NCI-H1694 treated with DMSO at 0.1 percent for 48 hours (cell line): ENCODE results near the gene CA5A.
"Not testable (repeated sequence)": the region's sequence is repeated elsewhere in the genome, so short reads cannot be mapped to it uniquely, and the experiment has no call there.

Experiments
- DNase-seq: peaks from one replicate; lab custom pipeline; 2025; lab: John Stamatoyannopoulos, UW

Gene CA5A

DNA sequence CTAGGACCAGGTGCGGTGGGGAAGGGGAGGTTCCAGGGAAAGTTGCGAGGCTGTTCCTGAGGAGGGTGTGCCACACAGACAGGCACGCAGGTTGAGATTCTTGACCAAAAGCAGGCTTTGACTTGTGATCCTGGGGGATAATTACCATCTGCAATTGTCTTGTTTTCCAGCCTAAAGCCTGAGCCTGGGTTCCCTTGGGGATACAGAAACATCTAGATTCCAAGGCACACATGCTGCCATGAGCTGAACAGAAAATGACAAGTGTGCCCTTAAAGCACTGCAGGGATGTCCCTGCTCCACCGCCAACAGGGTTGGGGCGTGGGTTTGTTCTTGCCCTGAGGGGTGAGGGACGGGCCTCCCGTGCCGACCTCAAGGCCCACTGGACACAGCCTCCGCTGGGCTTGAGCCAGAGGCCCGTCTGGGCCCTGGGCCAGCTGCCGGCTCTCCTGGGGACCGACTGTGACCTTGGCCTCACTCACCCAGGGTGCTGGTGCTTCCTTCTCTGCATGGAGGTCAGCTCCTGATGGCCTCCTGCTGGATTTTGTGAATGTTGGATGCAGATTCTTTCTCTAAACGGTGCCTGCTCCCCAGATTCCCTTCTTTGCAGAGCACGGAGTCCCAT lies 14.0 kb downstream of the CA5A start:
- DNase-seq: no peak

DNA sequence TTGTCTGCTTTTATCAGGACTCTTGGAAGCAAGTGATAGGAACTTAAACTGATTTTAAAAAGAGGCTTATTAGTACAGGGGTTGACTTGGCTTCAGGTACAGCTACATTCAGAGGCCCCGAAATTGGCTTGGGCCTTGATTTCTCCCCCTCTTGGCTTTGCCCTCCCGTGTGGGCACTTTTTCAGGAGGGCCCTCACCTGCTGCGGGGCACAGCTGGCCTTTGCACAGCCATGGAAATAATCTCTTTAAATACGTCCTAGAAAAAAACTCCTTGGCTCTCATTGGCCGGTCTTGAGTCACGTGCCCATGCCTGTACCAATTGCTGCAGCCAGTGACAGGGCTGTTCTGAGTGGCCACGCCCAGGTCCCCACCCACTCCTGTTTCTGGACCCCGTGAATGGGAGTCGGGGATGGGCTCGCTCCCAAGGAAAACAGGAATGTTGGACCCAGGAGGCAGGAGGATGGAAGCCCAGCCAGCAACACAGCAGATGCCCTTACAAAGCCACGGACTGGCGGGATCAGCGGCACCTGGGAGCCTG lies 15.0 kb downstream of the CA5A start:
- DNase-seq: no peak

DNA sequence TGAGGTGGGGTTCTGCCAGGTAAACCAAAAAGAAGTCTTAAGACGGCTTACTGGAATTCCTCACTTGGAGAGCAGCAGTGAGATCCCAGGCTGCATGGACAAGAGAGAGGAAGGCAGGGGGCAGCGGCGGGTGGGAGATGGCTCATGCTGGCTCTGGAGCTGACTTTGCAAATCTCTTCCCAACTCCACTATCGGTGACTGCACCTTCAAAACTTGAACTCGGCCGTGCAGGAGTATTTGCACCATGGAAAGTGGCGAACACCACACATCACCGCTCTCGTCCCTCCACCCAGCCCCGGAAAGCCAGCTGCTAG lies 16.7 kb downstream of the CA5A start:
- DNase-seq: no peak

DNA sequence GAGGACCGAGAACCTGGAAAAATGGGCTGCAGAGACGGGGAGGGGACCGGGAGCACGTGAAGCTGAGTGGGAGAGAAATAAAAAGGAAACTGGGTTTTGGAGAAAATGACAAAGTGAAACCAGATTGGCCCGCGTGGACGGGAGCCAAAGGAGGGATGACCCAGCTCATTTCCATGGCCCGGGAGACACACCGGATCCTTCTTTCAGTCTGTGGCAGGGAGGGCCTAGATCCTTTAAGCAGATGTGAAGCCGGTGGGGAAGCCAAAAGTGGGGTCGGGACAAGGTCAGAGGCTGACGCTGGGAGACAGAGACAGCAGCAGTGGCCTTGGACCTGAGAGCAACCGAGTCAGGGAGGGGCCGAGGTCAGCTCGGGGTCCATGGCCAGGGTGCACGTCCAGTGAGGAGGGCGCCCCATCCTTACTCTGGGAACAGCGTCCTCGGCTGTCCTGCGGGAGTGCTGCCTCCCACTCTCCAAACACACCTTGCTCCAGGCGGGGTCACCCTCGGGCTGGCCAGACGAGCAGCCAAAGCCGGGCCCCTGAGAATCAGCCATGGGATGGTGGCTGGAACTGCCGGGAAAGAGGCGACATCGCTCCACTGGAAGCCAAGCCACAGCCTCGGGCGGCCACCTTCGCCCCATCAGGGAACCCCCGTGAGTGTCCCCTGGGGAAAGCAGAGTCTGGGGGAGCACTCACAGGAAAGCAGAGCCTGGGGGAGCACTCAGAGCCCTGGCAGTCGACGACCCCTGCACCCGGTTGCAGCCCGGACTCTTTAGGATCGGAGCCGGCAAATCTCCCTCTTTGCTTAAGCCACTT lies 17.3 kb downstream of the CA5A start:
- DNase-seq: no peak

DNA sequence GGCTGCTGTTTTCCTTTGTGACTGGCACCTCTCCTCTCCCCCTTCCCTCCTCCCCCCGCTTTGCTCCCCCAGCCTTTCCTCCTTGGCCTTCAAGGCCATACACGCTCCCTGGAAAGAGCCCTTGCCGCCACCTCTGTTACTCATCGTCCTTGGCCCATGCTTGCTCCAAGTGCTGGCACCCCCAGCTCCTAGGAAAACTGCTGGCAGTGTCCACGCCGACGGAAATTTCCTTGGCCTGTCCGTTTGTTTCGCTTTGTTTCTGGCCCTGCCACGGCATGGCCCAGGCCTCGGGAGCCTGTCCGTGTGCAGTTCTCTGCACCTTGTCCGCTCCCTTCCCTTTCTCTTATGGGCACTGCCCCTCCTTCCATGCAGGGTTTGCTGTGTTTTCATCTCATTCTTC lies 18.0 kb downstream of the CA5A start:
- no peak for DNase-seq

DNA sequence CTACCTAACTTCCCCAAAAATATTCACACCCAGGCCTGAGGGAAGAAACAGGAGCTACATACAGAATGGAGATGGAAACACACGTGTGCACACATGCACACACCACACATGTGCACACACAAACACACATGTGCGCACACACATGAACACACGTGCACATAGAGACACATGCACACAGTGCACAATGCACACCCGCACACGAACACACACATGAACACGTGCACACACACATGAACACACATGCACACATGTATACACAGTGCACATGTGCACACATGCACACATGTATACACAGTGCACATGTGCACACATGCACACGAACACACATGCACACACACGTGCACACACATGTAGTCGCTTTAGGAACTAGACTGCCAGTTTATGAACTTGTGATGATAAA lies 18.8 kb downstream of the CA5A start:
- no peak for DNase-seq

DNA sequence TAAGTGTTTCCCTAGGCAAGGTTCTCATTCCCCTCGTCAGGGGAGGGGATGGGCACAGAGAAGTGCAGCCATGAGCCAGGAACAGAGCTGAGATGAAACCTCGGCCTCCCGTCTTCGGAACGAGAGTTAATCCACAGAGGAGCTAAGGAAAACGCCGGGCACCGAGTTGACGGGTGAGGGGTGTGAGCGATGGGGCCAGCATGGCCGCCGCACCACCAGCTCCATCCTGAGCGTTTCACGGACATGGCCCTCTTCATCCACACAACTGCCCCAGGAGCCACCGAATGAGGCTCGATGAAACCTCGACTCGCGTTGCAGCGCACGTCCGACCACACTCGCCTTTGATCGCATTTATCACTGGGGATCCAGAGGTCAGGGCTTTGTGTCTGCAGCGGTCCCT lies 21.5 kb downstream of the CA5A start:
- DNase-seq: no peak

DNA sequence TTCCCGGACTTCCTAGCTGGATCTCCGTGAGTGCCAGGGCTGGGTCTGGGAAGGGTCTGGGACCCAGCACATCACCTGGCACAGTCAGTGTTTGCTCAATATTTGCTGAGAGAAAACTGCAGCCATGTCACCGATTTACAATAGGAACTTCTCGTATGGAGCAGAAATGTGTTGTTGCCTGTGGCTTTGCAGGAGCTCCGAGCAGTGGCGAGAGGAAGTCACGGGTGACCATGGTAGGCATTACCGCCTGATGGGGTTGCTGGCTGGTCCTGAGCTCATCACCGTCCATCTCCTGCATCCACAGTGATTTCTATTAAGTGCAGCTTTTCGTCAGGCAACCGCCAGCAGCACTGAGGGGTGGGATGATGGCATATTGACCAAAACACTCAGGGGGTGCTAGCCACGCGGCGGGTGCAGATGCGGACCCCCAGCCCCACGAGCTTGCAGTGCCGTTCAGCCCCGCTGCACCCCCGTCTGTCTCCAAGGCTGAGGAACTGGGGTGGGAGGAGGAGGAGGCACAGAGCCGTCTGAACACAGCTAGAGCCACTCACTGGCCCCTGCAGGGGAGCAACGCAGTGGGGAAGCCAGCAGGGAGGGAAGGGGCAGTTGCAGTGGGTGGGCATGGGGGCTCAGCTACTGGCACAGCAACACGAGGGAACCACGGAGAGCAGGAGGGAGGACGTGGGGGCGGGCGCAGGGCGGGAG lies 22.2 kb downstream of the CA5A start:
- not testable (repeated sequence) for DNase-seq

DNA sequence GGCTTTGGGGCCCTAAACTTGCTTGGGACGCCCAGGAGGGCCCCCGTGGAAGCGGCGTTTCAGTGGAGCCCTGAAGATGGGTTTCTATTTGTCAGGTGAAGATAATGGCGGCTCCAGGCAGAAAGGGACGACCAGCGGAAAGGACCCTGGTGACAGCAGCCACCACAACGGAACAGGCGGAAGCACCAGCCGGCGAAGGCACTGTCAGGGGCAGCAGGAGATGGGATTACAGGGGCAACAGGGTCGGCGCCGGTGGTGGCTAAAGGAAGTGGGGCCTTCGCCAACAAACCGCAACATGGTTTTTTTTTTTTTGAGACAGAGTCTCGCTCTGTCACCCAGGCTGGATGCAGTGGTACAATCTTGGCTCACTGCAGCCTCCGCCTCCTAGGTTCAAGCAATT lies 23.6 kb downstream of the CA5A start:
- not testable (repeated sequence) for DNase-seq

DNA sequence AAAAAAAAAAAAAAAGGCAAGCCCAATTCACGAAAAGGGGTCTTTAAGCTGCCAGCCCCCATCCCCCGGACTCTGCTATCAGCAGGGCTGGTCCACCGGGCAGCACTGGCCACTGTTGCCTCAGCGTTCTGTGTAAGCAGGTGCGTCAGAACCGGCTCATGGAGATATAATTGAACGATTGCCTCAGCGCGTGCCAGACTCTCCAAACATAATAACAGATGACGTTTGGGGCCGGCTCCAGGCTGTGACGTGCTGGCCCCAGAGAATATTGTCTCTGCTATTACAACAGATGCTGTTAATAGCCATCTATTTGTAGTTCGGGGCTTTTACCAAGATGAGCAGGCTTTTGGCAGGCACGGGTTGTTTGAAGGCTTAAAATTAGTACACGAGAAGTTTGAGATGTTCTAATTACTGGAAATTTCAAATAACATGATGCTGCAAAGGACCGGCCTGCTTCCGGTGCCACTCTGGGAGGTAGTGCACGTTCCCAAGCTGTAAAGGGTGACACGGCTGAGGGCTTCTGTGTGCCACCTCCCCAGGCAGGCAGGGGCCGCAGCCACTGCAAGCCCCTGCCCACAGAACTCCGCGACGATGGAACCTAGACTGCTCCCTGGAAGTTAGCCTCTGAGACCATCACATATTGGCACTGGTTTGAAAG lies 25.1 kb downstream of the CA5A start:
- DNase-seq: peak; percentile 62

DNA sequence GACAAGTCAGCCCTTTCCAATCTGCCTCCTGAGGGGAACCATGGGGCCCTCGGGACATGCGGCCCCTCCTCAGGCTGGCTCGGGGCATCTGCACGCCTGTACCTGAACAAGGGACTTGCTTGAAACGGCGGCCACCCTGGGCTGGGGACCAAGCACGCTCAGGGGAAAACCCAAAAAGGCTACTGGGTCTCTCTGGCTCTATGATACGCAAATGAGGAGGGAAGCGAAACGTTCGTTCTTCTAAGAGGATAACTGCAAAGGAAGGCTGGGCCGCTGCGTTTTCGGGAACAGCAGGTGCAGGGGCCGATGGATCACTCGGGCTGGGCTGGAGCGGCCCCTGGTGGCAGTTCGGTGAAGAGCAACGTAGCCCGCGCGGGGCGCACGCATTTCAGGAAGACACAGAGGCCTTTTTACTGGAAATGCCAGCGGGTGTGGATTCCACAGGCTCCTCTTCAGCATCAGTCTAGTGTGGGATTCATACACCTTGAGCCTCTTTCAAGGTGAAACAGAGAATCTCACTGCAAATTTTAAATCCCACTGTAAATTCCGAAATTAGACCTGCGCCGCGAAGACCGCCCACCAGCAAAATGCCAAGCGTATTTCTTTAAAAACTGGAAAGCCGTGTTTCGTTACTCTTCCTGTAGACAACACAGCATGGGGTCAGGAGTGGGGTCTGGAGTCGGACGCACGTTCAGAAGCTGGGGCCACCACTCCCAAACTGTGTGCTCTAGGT lies 27.0 kb downstream of the CA5A start:
- peak; percentile 46 for DNase-seq

DNA sequence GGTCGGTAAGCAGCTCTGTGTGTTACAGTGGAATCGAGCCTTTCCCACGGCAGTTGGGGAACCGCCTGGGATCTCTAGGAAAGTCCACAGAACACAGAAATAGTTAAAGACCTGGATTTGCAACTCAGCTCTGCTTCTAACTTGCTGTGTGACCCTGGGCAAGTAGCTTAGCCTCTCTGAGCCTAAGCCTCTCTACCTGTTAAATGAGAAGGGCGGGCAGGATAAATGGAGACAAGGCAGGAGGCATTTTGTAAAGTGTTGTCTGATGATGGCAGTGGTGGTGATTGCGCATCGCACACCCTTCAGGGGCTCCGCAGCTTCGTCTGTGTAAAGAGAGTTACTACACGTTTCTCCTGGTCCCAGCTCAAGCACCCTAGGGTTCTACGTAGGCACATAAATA lies 28.2 kb downstream of the CA5A start:
- DNase-seq: not testable (repeated sequence)

DNA sequence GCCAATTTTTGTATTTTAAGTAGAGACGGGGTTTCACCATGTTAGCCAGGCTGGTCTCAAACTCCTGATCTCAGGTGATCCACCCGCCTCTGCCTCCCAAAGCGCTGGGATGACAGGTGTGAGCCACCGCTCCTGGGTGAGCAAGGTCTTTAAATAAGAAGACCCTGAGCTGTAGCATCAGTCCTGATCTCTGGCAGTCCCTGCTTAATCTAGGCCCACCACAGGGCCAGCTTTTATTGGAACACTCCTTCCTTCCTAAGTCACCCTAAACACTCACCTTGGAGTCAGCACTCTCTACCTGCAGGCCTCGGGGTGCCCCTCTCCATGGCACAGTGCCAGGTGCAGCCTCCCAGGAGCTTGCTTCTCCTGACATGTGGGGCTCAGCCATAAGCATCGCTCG lies 30.8 kb downstream of the CA5A start:
- not testable (repeated sequence) for DNase-seq

DNA sequence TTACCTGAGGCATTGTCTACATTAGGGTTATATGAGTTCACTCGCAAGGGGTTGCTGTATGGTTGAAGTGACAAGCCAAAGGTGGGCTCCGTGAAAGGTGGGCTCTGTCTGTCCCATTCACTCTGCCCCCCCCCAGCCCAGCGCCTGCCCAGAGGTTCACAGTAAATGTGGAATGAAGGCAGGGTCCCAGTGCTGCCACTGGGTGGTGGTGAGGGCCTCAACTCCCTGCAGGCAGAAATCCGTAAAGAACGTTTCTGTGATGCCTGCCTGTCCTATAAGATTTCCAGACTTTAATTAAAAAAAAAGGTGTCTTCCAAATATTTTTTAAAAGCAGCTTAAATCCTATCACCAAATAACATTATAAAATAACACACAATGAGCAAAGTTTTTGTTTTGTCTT lies 31.4 kb downstream of the CA5A start:
- not testable (repeated sequence) for DNase-seq

DNA sequence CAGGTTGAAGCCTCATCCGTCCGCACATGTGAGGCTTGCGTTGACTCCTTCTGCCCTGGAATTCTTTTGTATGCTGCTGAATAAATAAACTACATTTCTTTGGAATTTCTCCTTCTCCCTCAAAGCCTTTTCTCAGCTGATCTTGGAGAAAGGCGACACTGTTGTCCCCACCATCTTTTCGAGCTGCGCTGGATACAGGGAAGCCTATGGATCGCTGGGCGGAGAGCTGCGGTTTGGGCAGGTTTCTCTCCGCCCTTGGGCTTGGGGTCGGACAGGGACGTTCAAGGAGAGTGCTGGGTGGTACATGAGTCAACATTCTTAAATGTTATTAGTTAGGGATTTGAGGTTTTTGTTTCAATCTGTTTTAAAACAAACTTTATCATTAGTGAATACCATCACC lies 35.8 kb downstream of the CA5A start:
- not testable (repeated sequence) for DNase-seq

DNA sequence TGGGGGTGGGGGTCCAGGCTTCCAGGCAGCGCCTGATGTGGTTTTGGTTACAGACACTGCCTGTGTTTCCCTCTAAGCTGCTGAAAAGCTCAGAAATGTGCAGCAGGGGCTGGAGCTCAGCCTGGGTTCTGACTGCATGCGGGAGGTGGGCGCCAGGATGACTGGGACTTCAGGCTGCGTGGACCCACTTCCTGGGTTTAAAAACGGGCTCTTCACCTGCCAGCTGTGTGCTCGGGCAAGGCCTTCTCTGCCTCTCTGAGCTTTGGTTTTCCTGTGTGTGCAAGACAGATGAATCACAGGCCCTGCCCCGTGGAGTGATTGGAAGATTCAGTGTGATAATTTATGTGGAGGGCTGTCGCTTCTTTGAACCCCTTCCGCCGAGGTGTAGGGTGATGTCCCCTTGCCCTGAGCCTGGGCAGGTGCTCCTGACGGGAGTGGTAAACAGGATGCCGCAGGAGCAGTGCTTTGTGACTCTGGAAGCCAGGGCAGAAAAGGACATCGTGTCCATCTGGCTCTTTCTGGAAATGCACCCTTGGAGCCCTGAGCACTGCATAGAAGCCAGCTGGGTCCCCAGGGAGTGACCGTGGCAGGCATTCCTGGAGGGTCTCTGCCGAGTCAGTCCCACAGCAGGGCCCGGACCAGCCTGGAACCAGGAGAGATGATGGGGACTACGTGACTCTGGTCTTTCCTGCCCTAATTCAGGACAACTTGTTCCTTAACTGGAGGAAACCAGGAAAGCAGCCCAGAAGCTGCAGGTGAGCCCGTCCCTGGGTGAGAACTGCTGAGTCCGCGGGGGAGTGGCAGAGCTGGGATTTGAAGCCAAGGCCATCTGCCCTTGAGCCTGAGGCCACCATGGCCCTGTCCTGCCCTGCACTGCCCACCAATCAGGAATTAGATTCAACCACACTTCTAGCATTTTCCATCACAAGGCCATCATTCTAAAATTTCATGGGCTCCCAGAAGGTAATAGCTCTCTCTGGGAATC lies 38.5 kb downstream of the CA5A start:
- no peak for DNase-seq

DNA sequence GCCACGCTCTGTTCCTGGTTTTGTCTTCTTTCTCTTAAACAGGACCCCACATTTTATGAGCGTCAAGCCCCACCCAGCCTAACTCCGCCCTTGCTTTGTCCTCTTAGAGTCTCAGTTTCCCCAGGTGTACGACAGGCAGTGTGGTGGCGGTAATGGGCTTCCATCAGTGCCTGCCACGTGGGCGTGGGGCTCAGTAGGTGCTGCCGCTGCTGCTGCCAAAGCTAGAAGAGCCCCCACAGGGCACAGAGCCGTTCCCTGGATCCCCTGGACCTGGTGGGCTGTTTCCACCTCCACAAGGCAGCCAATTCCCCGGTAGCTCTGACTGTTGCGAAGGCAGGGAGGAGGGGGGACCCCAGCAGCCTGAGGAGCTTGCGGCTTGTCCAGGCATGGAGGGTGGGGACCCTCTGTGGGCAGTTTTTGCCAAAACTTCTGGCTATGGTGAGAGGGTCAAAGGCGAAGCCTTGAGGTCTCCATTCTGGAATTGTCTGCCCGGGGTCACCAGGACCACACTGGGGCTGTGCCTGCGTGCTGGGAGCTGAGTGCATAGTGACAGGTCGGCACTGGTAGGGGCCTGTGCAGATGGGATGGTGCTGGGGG lies 39.3 kb downstream of the CA5A start:
- DNase-seq: not testable (repeated sequence)

DNA sequence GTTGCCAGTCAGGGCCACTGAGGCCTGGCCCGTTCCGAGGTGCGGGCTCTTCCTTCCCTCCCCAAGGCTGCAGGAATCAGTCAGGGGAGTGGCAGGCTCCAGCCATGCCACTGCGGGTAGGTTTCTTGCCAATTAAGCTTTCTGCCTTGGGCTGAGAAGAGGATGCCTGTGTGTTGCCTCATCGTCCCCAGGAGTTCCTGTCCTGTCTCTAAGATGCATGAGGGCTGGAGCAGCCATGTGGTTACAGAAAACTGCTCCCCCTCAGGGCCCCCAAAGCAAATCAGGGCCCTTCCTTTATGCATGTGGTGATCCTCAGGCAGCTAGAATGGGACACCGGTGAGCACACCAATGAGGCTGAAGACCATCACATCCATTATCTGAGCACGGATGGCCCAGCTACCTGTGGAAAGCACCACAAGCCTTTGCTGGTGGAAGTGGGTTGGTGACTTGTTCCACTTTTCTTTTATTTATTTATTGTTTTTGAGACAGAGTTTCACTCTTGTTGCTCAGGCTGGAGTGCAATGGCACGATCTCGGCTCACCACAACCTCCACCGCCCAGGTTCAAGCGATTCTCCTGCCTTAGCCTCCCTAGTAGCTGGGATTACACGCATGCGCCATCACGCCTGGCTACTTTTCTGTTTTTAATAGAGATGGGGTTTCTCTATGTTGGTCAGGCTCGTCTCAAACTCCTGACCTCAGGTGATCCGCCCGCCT lies 40.0 kb downstream of the CA5A start:
- not testable (repeated sequence) for DNase-seq

DNA sequence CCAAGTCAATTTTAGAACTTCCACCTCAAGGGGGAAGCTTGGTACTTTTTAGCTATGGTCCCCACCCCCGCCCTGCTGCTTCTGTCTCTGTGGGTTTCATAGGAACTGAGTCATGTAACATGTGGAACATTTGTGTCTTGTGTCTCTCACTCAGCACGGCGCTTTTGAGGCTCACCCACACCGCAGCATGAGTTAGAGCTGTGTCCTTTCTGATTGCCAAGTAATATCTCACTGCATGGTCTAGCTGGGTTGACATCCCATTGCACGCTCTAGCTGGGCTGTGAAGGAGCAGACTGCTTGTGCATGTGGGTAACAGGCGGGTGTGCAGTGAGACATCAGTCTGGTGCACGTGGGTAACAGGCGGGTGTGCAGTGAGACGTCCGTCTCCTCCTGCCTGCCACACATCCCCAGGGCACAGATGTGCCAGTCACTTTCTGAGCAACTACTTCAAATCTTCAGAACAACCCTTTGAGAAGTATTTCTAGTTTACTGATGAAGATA lies 40.6 kb downstream of the CA5A start:
- DNase-seq: no peak
